GM19351 (cell line): ENCODE data around the gene ABHD12.
A peak's percentile ranks its signal among the peaks of the same experiment; 100 is the strongest.
"Not testable (repeated sequence)": the region's sequence is repeated elsewhere in the genome, so short reads cannot be mapped to it uniquely, and the experiment has no call there.

Experiments used
- ATAC-seq: cut with Tn5 transposase; IDR thresholded peaks from one replicate; pipeline ENCODE4 v1.9.1; 2021; ENCODE audit warnings: mild to moderate bottlenecking, moderate library complexity; ENCODE audit not compliant: unreplicated experiment

The ABHD12 gene

GRCh38 chr20:25324412-25324811, 66.2 kb downstream of the ABHD12 start:
- ATAC-seq: no peak

- ATAC-seq: no peak
Measured at GRCh38 chr20:25323496-25324246, 67.0 kb downstream of the ABHD12 start.

- ATAC-seq: no peak
Measured at GRCh38 chr20:25321991-25322390, 68.6 kb downstream of the ABHD12 start.

GRCh38 chr20:25321262-25321831, 69.3 kb downstream of the ABHD12 start:
- ATAC-seq: no peak

- no peak for ATAC-seq
Measured at GRCh38 chr20:25320035-25320800, 70.4 kb downstream of the ABHD12 start.

- peak; percentile 24 for ATAC-seq
Measured at GRCh38 chr20:25319241-25320034, 71.2 kb downstream of the ABHD12 start.

GRCh38 chr20:25318471-25319240, 72.0 kb downstream of the ABHD12 start:
- peak; percentile 95 for ATAC-seq

- no peak for ATAC-seq
Measured at GRCh38 chr20:25317351-25318075, 73.1 kb downstream of the ABHD12 start.

GRCh38 chr20:25316506-25317190, 74.0 kb downstream of the ABHD12 start:
- ATAC-seq: no peak

- no peak for ATAC-seq
Measured at GRCh38 chr20:25315418-25316210, 75.0 kb downstream of the ABHD12 start.

GRCh38 chr20:25314497-25315417, 75.9 kb downstream of the ABHD12 start:
- ATAC-seq: no peak

- no peak for ATAC-seq
Measured at GRCh38 chr20:25313593-25313992, 77.0 kb downstream of the ABHD12 start.

- not testable (repeated sequence) for ATAC-seq
Measured at GRCh38 chr20:25312716-25313115, 77.9 kb downstream of the ABHD12 start.

GRCh38 chr20:25310921-25311728, 79.5 kb downstream of the ABHD12 start:
- no peak for ATAC-seq

GRCh38 chr20:25310268-25310920, 80.2 kb downstream of the ABHD12 start:
- peak; percentile 95 for ATAC-seq
